ENCODE results near the gene GNAS-AS1. TPM values are rescaled to one million over a fixed set of nuclear protein-coding genes. Genes with fewer than 3 reads are reported as not detected.

GNAS-AS1 gene
- total and polyA plus RNA-seq, 2 of the 8 experiments (the other 6 are each of a cell fraction or from before 2014, with no cell fraction given): 4.7 to 13.7 TPM

- TF ChIP-seq CHD7 (IDR thresholded peaks at IDR 0.05; ENCODE audit: insufficient replicate concordance, low read length): no peak
- TF ChIP-seq SP4 (IDR thresholded peaks at IDR 0.05; ENCODE audit: low read length): no peak
- no peak for TF ChIP-seq RFX5 (IDR thresholded peaks at IDR 0.05; ENCODE audit: borderline replicate concordance, low read depth, low read length)
- TF ChIP-seq CTCF (IDR thresholded peaks at IDR 0.05; ENCODE audit: control extremely low read depth in 1 of 3, insufficient read depth in 1 of 3, low read depth in 1 of 3, low read length in 3 of 3): no peak
- no peak for TF ChIP-seq SP1 (IDR thresholded peaks at IDR 0.05; ENCODE audit: low read depth, low read length)
Observed at GRCh38 chr20:58828136-58828535, 22.6 kb downstream of the GNAS-AS1 start (continued).
